ENCODE data around the gene AK8. TPM values are rescaled to one million over a fixed set of nuclear protein-coding genes. Genes with fewer than 3 reads are reported as not detected.

The AK8 gene
- total RNA-seq, 1 donor from 2014 or later: 0.93 TPM

DNA sequence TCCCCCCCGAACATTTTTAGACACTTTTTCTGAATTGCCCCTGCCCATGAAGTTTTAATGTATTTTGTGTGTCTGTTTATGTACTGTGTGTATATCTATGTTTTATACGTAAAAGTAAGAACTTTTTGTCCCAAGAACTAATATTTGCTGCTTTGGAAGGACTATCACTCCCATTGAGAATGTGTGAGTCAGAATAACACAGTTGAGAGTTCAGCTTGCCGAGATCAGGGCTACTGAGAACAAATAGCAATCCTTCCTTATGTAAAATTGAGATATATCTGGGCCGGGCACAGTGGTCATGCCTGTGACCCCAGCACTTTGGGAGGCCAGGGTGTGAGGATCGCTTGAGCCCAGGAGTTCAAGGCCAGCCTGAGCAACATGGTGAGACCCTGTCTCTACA lies 196.5 kb downstream of the AK8 start:
- Mint-ChIP-seq H3K27me3 (no peaks in the 10 kb centered on the region), H3K4me3 (no peak overlapping the region), H3K9me3 (no peaks in the 10 kb centered on the region), H3K36me3 (ENCODE audit: low read depth) (peaks cover 78% of the 10 kb centered on the region), H3K4me1 (peaks cover 2% of the 10 kb centered on the region), H3K27ac (no peak overlapping the region)
- intact Hi-C loops (cut with micrococcal nuclease): no loop called here
- DNase-seq (no peak), ATAC-seq (ENCODE audit: low read depth) (no peak)
- POLR2A ChIA-PET: no interaction called here
- CTCF ChIA-PET: no interaction called here
- TF ChIP-seq, protein P1, sequence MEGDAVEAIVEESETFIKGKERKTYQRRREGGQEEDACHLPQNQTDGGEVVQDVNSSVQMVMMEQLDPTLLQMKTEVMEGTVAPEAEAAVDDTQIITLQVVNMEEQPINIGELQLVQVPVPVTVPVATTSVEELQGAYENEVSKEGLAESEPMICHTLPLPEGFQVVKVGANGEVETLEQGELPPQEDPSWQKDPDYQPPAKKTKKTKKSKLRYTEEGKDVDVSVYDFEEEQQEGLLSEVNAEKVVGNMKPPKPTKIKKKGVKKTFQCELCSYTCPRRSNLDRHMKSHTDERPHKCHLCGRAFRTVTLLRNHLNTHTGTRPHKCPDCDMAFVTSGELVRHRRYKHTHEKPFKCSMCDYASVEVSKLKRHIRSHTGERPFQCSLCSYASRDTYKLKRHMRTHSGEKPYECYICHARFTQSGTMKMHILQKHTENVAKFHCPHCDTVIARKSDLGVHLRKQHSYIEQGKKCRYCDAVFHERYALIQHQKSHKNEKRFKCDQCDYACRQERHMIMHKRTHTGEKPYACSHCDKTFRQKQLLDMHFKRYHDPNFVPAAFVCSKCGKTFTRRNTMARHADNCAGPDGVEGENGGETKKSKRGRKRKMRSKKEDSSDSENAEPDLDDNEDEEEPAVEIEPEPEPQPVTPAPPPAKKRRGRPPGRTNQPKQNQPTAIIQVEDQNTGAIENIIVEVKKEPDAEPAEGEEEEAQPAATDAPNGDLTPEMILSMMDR (IDR thresholded peaks at IDR 0.05): no peak

DNA sequence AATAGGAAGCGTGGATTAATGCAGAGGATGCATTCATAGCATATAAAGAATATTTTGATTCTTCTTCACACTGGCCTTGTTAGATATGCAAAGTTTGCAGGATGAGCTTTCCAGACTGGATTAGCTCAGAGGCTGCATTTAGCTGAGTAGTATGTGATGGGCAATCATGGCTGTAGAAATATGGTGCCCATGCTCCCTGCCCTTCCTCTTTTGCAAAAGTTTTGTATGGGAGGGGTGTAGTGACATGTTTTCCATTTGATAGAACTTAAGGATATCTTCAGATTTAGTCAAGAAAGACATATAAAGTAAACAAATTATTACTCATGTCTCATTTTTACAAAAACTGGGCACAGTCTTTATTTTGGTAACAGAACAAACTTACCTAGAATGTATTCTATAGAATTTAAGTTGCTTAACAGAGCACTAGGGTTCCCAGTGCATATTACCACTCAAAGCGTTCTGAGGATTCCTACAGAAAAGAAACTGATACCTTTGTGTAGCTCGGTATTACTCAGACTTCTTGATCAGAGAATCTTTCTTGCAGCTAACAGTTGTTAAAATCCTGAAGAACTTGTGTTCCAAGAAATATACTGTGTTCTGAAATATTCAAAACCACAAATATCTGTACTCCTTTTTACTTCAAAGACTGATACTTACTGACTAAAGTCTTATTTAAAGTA lies 198.0 kb downstream of the AK8 start:
- intact Hi-C loops (cut with micrococcal nuclease): no loop called here
- no peaks in the 10 kb centered on the region for H3K9me3 Mint-ChIP-seq
- H3K36me3 Mint-ChIP-seq (ENCODE audit: low read depth): peaks cover 64% of the 10 kb centered on the region
- ChIA-PET POLR2A (no interaction called here), CTCF (interaction anchor here (0.6 kb wide), 1 partner anchor 1356 kb away, joined by 3 read pairs; no protein-coding TSS in a partner anchor)
- no peaks in the 10 kb centered on the region for H3K27me3 Mint-ChIP-seq
- DNase-seq: no peak
- no peak overlapping the region for H3K27ac Mint-ChIP-seq
- no peak for ATAC-seq (ENCODE audit: low read depth)
- TF ChIP-seq, protein P1 (IDR thresholded peaks at IDR 0.05): no peak
- H3K4me1 Mint-ChIP-seq: peaks cover 2% of the 10 kb centered on the region
- no peak overlapping the region for H3K4me3 Mint-ChIP-seq

- no peak for ATAC-seq (ENCODE audit: low read depth)
- H3K27ac Mint-ChIP-seq: no peak overlapping the region
- TF ChIP-seq, protein P1 (IDR thresholded peaks at IDR 0.05): no peak
- peaks cover 51% of the 10 kb centered on the region for H3K36me3 Mint-ChIP-seq (ENCODE audit: low read depth)
- intact Hi-C loops (cut with micrococcal nuclease): no loop called here
- DNase-seq: no peak
- no peak overlapping the region for H3K4me3 Mint-ChIP-seq
- CTCF ChIA-PET: no interaction called here
- no peaks in the 10 kb centered on the region for H3K9me3 Mint-ChIP-seq
- H3K4me1 Mint-ChIP-seq: peaks cover 13% of the 10 kb centered on the region
- POLR2A ChIA-PET: no interaction called here
- H3K27me3 Mint-ChIP-seq: no peaks in the 10 kb centered on the region
Observed at GRCh38 chr9:132677976-132678375, 200.1 kb downstream of the AK8 start.

Other genes with a start within 250 kb of the AK8 start
- 18.0 and 21.8 TPM in 2 replicates for gene DDX31, start 208.3 kb downstream of the AK8 start, total RNA-seq
- gene GTF3C4, start 207.8 kb downstream of the AK8 start, total RNA-seq: 16.1 and 16.6 TPM in 2 replicates
- 1.2 and 1.6 TPM in 2 replicates for gene SPACA9, start 614 bp upstream of the AK8 start, total RNA-seq
- gene TSC1, start 66.3 kb upstream of the AK8 start, total RNA-seq: 51.7 and 61.4 TPM in 2 replicates
- gene GFI1B, start 100.4 kb upstream of the AK8 start, total RNA-seq: 0.07 and 0.38 TPM in 2 replicates
- gene GTF3C5, start 152.7 kb upstream of the AK8 start, total RNA-seq: 53.6 and 56.6 TPM in 2 replicates
- 0.49 and 0.64 TPM in 2 replicates for gene CEL, start 183.7 kb upstream of the AK8 start, total RNA-seq
- gene RALGDS, start 243.0 kb upstream of the AK8 start, total RNA-seq: 21.2 and 29.2 TPM in 2 replicates

Measured in activated B cell treated with CpG ODN at 0.5 μM for 24 hours (primary cell).